Fibroblast of pulmonary artery (primary cell): Measurements from ENCODE around the gene AKAP5.

Source experiments
- DNase-seq: peaks from one replicate; pipeline ENCODE4 v3.0.0-alpha.2; 2010; ENCODE audit warnings: low read depth
- H3K4me3 ChIP-seq: replicated peaks from 2 replicates; pipeline ENCODE4 v1.5.1; 2011; ENCODE audit warnings: low read depth, mild to moderate bottlenecking, control low read depth, low read length, moderate library complexity
- TF ChIP-seq, protein P1 (sequence below): IDR thresholded peaks from 2 replicates; pipeline ENCODE4 v1.5.1; 2011; ENCODE audit warnings: mild to moderate bottlenecking, control low read depth, low read length, inconsistent platforms; ENCODE audit errors: missing control alignments

AKAP5 gene

DNA sequence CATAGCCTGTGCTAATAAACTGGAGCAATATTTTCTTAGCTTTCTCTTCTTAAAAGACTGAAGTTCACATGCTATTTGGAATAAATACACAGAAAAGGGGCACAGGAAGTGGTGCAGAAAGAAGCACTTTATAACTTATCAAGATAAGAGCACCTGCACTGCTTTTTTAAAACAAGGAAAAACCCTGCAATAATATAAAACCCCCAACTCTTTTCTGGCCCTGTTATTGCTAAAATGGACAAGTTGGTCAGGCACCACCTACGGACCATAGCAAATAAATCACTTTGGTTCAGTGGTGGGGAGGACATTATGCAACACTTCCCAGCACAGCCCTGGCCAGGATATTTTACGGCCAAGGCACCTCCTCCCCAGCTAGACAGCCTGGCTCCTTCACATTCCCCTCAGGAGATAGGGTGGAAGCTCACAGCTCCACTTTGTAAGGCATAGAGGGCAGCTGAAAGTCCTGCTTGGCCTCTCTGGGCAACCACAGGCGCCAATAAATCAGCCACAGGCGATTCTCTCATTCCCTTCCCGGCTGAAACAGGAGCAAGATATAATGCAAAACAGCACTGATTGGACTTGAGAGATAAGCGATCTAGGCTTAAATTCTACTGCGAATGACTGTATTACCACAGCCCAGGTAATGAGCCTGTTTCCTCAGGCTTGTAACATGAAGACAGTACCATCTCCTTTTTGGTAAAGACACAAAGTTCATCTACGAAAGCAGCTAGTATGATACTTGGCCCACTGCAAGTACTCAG is 36.3 kb downstream of the AKAP5 start:
- DNase-seq = peak; percentile 86
- peak overlapping the region; percentile 76 for H3K4me3 ChIP-seq

DNA sequence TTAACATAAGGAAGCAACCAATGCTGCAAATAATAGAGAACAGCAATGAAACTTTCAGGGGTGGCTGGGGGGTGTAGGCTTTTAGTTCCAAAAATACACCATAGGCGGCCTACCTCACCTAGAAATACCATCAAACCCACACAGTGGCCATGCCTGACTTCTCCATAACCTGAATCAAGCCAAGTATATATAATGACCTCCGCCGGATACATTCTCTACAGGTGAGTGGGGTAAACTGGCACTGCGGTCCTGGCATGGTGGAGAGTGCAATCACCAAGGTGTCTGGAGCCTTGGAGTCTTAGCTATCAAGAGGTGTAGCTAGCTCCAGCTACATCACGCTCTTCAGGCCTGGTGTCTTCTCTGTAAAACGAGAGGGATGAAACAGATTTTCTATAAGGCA is 37.2 kb downstream of the AKAP5 start:
- peak overlapping the region; percentile 76 for H3K4me3 ChIP-seq
- TF ChIP-seq, protein P1, sequence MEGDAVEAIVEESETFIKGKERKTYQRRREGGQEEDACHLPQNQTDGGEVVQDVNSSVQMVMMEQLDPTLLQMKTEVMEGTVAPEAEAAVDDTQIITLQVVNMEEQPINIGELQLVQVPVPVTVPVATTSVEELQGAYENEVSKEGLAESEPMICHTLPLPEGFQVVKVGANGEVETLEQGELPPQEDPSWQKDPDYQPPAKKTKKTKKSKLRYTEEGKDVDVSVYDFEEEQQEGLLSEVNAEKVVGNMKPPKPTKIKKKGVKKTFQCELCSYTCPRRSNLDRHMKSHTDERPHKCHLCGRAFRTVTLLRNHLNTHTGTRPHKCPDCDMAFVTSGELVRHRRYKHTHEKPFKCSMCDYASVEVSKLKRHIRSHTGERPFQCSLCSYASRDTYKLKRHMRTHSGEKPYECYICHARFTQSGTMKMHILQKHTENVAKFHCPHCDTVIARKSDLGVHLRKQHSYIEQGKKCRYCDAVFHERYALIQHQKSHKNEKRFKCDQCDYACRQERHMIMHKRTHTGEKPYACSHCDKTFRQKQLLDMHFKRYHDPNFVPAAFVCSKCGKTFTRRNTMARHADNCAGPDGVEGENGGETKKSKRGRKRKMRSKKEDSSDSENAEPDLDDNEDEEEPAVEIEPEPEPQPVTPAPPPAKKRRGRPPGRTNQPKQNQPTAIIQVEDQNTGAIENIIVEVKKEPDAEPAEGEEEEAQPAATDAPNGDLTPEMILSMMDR = no peak
- no peak for DNase-seq

More for the DNA sequence above, 36.3 kb downstream of the AKAP5 start:
- TF ChIP-seq, protein P1 = peak; percentile 32

- DNase-seq = peak; percentile 23
- TF ChIP-seq, protein P1 = no peak
- peak overlapping the region; percentile 76 for H3K4me3 ChIP-seq
Observed at GRCh38 chr14:64502887-64503433, 37.7 kb downstream of the AKAP5 start.

- TF ChIP-seq, protein P1 = no peak
- peak; percentile 92 for DNase-seq
- H3K4me3 ChIP-seq = peak within 1 kb of the TSS; percentile 76
Observed at GRCh38 chr14:64503434-64504309, 38.4 kb downstream of the AKAP5 start, which contains the start of gene ZBTB25. TSS of gene ZBTB25 (minus strand) at chr14:64503838. CDS start at chr14:64490533, 13,305 bp downstream.

DNA sequence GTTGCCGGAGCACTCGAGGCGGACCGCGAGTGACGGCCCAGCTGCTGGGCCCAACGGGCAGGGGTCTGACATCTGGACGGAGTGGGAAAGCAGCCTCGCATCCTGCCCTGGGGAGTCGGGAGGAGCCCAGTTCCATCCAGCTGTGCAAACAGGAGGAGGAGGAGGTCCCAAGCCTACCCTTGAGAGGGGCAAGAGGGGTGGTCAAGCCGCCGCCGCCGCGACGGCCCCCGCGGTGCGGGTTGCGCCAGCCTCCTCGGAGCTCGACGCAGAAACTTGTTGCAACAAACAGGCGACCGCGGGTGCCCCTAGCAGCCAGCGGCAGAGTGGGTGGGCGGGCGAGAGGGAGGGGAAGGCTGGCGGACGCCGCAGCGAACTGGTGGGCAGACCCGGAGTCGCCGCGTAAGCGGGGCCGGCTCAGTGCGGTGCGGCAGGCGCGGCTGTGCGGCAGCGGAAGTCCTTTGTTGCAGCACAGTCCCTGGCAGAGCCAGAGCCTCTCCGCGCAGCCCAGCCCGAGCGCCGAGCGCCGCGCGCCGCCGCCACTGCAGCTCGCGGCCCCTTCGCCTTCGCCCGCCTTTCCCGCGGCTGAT is 39.1 kb downstream of the AKAP5 start, which contains the start of gene ZBTB1:
ZBTB1 (plus strand) TSS at position 461 of the 587 bp plus-strand sequence. CDS start 16,735 bp downstream, outside the sequence.
- TF ChIP-seq, protein P1 = no peak
- peak within 1 kb of the TSS; percentile 76 for H3K4me3 ChIP-seq

GRCh38 chr14:64504897-64505794 is 39.8 kb downstream of the AKAP5 start:
- peak; percentile 84 for DNase-seq
- TF ChIP-seq, protein P1 = no peak

More for the DNA sequence above, 39.1 kb downstream of the AKAP5 start, which contains the start of gene ZBTB1:
- peak; percentile 88 for DNase-seq

More at GRCh38 chr14:64504897-64505794, 39.8 kb downstream of the AKAP5 start:
- peak overlapping the region; percentile 76 for H3K4me3 ChIP-seq
